ENCODE measurements around the gene PARD6G.

The PARD6G gene

GRCh38 chr18:80208620-80209019 lies 38.7 kb downstream of the PARD6G start:
- no peak for TF ChIP-seq CTCF (IDR thresholded peaks at IDR 0.05; ENCODE audit: borderline replicate concordance, insufficient read depth, low read depth, low read length)

GRCh38 chr18:80205294-80205693 lies 42.0 kb downstream of the PARD6G start:
- TF ChIP-seq CTCF (IDR thresholded peaks at IDR 0.05; ENCODE audit: borderline replicate concordance, insufficient read depth, low read depth, low read length) = no peak
- H3K4me3 ChIP-seq (ENCODE audit: low read depth, low read length) = no peak overlapping the region

More at GRCh38 chr18:80208620-80209019, 38.7 kb downstream of the PARD6G start:
- H3K4me3 ChIP-seq (ENCODE audit: low read depth, low read length) = no peak overlapping the region

- H3K4me3 ChIP-seq (ENCODE audit: low read depth, low read length) = no peak overlapping the region
- TF ChIP-seq CTCF (IDR thresholded peaks at IDR 0.05; ENCODE audit: borderline replicate concordance, insufficient read depth, low read depth, low read length) = no peak
These were observed 43.2 kb downstream of the PARD6G start for GRCh38 chr18:80204142-80204541.

- H3K4me3 ChIP-seq (ENCODE audit: low read depth, low read length) = no peak overlapping the region
- no peak for TF ChIP-seq CTCF (IDR thresholded peaks at IDR 0.05; ENCODE audit: borderline replicate concordance, insufficient read depth, low read depth, low read length)
These were observed 44.1 kb downstream of the PARD6G start for GRCh38 chr18:80203249-80203648.

- no peak overlapping the region for H3K4me3 ChIP-seq (ENCODE audit: low read depth, low read length)
- no peak for TF ChIP-seq CTCF (IDR thresholded peaks at IDR 0.05; ENCODE audit: borderline replicate concordance, insufficient read depth, low read depth, low read length)
These were observed 44.9 kb downstream of the PARD6G start for GRCh38 chr18:80202264-80202998.

GRCh38 chr18:80201739-80202138 lies 45.6 kb downstream of the PARD6G start:
- TF ChIP-seq CTCF (IDR thresholded peaks at IDR 0.05; ENCODE audit: borderline replicate concordance, insufficient read depth, low read depth, low read length) = no peak
- no peak overlapping the region for H3K4me3 ChIP-seq (ENCODE audit: low read depth, low read length)

GRCh38 chr18:80200932-80201672 lies 46.2 kb downstream of the PARD6G start:
- TF ChIP-seq CTCF (IDR thresholded peaks at IDR 0.05; ENCODE audit: borderline replicate concordance, insufficient read depth, low read depth, low read length) = no peak
- no peak overlapping the region for H3K4me3 ChIP-seq (ENCODE audit: low read depth, low read length)
